NT2/D1 (cell line): ENCODE data around the gene GCK.
A peak's percentile ranks its signal among the peaks of the same experiment; 100 is the strongest.

ENCODE experiments used
- DNase-seq: peaks from one replicate; pipeline ENCODE4 v3.0.0-alpha.2; 2011; ENCODE audit warnings: low read depth, low spot score
- H3K27me3 ChIP-seq: 2 replicates; pipeline ENCODE4 v1.6.0; 2011; ENCODE audit warnings: mild to moderate bottlenecking; ENCODE audit not compliant: insufficient read length, insufficient read depth
- H3K36me3 ChIP-seq: 2 replicates; pipeline ENCODE4 v1.6.1; 2011; ENCODE audit warnings: mild to moderate bottlenecking, low read length, mixed read lengths; ENCODE audit not compliant: insufficient read depth, insufficient read length
- H3K4me1 ChIP-seq: 2 replicates; pipeline ENCODE4 v1.5.1; 2011; ENCODE audit not compliant: insufficient read depth, insufficient read length
- H3K4me3 ChIP-seq: 2 replicates; pipeline ENCODE4 v1.5.1; 2011; ENCODE audit warnings: low read depth; ENCODE audit not compliant: insufficient read length
- H3K9ac ChIP-seq: 2 replicates; pipeline ENCODE4 v1.6.0; 2011; ENCODE audit warnings: low read depth; ENCODE audit not compliant: insufficient read length
- H3K9me3 ChIP-seq: 2 replicates; pipeline ENCODE4 v1.5.1; 2011; ENCODE audit warnings: mild to moderate bottlenecking, low read length; ENCODE audit not compliant: insufficient read depth
- SUZ12 ChIP-seq: IDR thresholded peaks from 2 replicates; pipeline ENCODE4 v1.6.1; 2011; ENCODE audit not compliant: insufficient read length, insufficient read depth; ENCODE audit errors: extremely low read depth
- YY1 ChIP-seq: IDR thresholded peaks from 2 replicates; pipeline ENCODE4 v1.6.1; 2011; ENCODE audit not compliant: insufficient read length, insufficient read depth
- ZNF274 ChIP-seq: IDR thresholded peaks from 2 replicates; pipeline ENCODE4 v1.6.1; 2011; ENCODE audit warnings: mild to moderate bottlenecking, low read depth, low read length

GCK gene

DNA sequence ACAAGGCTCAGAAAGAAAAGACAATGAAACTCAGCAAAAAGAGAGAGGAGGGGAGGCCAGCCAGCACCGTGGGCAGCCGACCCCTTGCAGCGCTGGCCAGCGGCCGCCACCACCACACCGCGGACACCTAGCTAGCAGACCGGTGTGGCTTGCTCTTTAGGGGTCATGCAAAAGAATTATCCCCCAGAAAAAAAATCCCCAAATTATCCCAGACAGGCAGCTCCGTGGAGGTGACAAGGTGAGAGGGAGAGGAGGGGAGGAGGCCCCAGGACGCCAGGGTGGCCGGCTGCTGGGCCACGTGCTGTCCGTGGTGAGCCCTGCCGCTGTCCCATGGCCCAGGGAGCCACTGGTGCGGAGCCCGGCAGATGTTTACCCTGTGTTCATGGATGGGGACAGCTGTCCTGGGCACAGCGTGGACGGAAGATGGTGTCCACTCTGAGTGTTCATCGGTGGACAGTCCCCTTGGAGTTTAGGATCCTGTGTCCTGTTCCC, 28.0 kb upstream of the GCK start:
- H3K9ac ChIP-seq = no peak overlapping the region
- H3K36me3 ChIP-seq = peaks cover 28% of the 10 kb centered on the region
- no peak for DNase-seq
- no peak for TF ChIP-seq SUZ12
- TF ChIP-seq YY1 = no peak
- no peak for TF ChIP-seq ZNF274
- no peaks in the 10 kb centered on the region for H3K27me3 ChIP-seq
- H3K9me3 ChIP-seq = no peaks in the 10 kb centered on the region; the same call in 1 of the 2 replicates
- no peak overlapping the region for H3K4me3 ChIP-seq
- peaks cover 41% of the 10 kb centered on the region for H3K4me1 ChIP-seq

- no peak overlapping the region for H3K9ac ChIP-seq
Measured at GRCh38 chr7:44216521-44217222, 27.4 kb upstream of the GCK start.

DNA sequence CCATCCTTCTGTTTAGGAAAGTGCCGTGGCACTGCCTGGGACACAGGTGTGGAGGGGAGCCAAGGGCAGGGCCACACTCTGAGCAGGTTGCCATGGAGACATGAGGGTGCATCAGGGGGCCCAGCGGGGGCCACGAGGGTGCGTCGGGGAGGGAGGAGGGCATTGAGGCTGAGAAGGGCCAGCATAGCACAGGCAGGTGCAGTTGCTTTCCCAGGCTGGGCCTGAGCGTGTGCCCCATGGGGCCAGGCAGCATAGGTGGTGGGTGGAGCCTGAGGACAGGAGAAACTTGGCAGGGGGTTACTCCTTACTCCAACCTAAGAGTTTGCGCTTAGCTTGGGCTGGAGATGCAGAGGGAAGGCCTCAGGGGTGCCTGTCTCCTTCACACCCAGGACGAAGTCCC, 26.8 kb upstream of the GCK start:
- H3K4me1 ChIP-seq = peaks cover 39% of the 10 kb centered on the region
- H3K9ac ChIP-seq = no peak overlapping the region
- peaks cover 41% of the 10 kb centered on the region for H3K36me3 ChIP-seq
- TF ChIP-seq SUZ12 = no peak
- no peaks in the 10 kb centered on the region; the same call in 1 of the 2 replicates for H3K9me3 ChIP-seq
- no peaks in the 10 kb centered on the region for H3K27me3 ChIP-seq
- DNase-seq = no peak
- H3K4me3 ChIP-seq = no peak overlapping the region

More at GRCh38 chr7:44216521-44217222, 27.4 kb upstream of the GCK start:
- Histone ChIP-seq H3K4me3 (no peak overlapping the region), H3K4me1 (peaks cover 41% of the 10 kb centered on the region), H3K9me3 (no peaks in the 10 kb centered on the region; the same call in 1 of the 2 replicates), H3K27me3 (no peaks in the 10 kb centered on the region), H3K36me3 (peaks cover 34% of the 10 kb centered on the region)
- DNase-seq = no peak
- no peak for TF ChIP-seq ZNF274
- no peak for TF ChIP-seq SUZ12
- no peak for TF ChIP-seq YY1

GRCh38 chr7:44215531-44215930, 26.3 kb upstream of the GCK start:
- TF ChIP-seq ZNF274 = no peak
- TF ChIP-seq YY1 = no peak
- TF ChIP-seq SUZ12 = no peak
- H3K4me3 ChIP-seq = no peak overlapping the region
- H3K9me3 ChIP-seq = no peaks in the 10 kb centered on the region; the same call in 1 of the 2 replicates
- no peaks in the 10 kb centered on the region for H3K27me3 ChIP-seq
- H3K36me3 ChIP-seq = peaks cover 46% of the 10 kb centered on the region
- H3K4me1 ChIP-seq = peaks cover 39% of the 10 kb centered on the region
- no peak for DNase-seq
- peak overlapping the region; percentile 50 for H3K9ac ChIP-seq

DNA sequence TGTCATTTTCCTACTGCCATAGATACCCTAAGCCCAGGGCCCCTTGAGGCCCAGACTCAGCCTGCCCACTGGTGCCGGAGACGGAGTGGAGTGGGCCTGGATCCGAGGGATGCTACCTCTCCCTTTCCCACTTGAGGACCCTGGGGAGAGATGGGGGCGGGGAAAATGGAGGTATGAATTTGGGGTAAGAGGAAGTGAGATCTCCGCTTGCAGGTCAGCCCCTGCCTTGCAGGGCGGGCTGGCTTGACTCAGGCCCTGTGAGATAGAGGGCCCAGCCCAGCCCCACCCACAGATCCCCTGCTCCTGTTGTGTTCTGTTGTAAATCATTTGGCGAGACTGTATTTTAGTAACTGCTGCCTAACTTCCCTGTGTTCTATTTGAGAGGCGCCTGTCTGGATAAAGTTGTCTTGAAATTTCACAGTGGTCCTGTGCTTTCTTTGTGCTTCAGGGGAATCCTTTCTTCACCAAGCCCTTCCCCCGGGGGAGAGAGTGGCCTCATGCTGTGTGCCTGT, 24.7 kb upstream of the GCK start:
- DNase-seq = no peak
- TF ChIP-seq SUZ12 = no peak
- TF ChIP-seq ZNF274 = no peak
- no peak for TF ChIP-seq YY1
- H3K36me3 ChIP-seq = peaks cover 62% of the 10 kb centered on the region
- H3K9ac ChIP-seq = peak overlapping the region; percentile 7
- H3K9me3 ChIP-seq = no peaks in the 10 kb centered on the region; the same call in 1 of the 2 replicates
- no peak overlapping the region for H3K4me3 ChIP-seq
- peaks cover 33% of the 10 kb centered on the region for H3K4me1 ChIP-seq
- H3K27me3 ChIP-seq = no peaks in the 10 kb centered on the region

GRCh38 chr7:44213206-44213876, 24.1 kb upstream of the GCK start:
- H3K36me3 ChIP-seq = peaks cover 68% of the 10 kb centered on the region
- no peaks in the 10 kb centered on the region for H3K9me3 ChIP-seq
- H3K4me3 ChIP-seq = no peak overlapping the region
- peak overlapping the region; percentile 7 for H3K9ac ChIP-seq
- TF ChIP-seq SUZ12 (no peak), YY1 (no peak)
- no peaks in the 10 kb centered on the region for H3K27me3 ChIP-seq
- H3K4me1 ChIP-seq = peaks cover 29% of the 10 kb centered on the region
- no peak for DNase-seq

DNA sequence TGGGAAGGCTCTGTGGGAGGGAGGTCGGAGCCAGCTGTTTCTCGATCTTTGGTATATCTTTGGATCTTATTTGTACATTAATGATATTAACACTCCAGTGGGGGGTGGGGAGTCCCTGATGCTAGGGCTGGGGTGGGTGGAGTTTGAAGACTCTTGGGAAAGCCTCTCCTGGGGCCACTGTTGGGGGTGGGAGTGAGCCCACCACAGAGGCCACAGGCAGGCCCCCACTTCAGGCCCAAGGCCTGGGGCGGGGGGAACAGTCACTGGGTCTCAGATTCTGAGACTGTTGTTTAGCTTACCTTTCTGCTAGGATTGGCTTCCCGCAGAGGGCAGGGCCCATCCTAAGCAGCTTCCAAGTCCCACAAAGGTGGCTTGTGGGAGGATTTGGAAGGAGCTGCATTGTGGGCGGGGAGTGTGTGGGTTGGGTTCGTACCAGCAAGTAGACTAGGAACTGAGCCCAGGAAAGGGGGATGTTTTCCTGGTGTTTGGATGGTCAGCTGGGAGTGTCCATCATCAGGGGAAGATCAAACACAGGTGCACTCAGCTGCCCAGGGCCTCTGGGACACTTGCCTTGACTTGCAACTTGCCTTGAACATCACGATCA, 23.4 kb upstream of the GCK start:
- peaks cover 25% of the 10 kb centered on the region for H3K4me1 ChIP-seq
- H3K9ac ChIP-seq = no peak overlapping the region
- H3K9me3 ChIP-seq = no peaks in the 10 kb centered on the region
- no peak for DNase-seq
- no peaks in the 10 kb centered on the region for H3K27me3 ChIP-seq
- TF ChIP-seq SUZ12 (no peak), ZNF274 (no peak), YY1 (no peak)
- H3K4me3 ChIP-seq = no peak overlapping the region
- H3K36me3 ChIP-seq = peaks cover 74% of the 10 kb centered on the region
